Type B pancreatic cell (in vitro differentiated cells): ENCODE measurements around the gene KIF13A. TPM values are rescaled to one million over a fixed set of nuclear protein-coding genes. Genes with fewer than 3 reads are reported as not detected.
A peak's percentile ranks its signal among the peaks of the same experiment; 100 is the strongest.

Experiments
- DNase-seq: peaks from one replicate; pipeline ENCODE4 v3.0.0; 2021; ENCODE audit warnings: mixed read lengths; ENCODE audit not compliant: unreplicated experiment; ENCODE audit errors: extremely low spot score
- H3K27ac Mint-ChIP-seq: 2 replicates; pipeline ENCODE4 v1.8.0; 2021; ENCODE audit warnings: mild to moderate bottlenecking, mixed read lengths
- H3K27me3 Mint-ChIP-seq: 2 replicates; pipeline ENCODE4 v1.8.0; 2021; ENCODE audit warnings: mixed read lengths
- H3K36me3 Mint-ChIP-seq: 2 replicates; pipeline ENCODE4 v1.8.0; 2021; ENCODE audit warnings: mixed read lengths
- H3K4me1 Mint-ChIP-seq: one replicate; pipeline ENCODE4 v1.8.0; 2021; ENCODE audit warnings: mixed read lengths; ENCODE audit not compliant: unreplicated experiment
- H3K4me3 Mint-ChIP-seq: 2 replicates; pipeline ENCODE4 v1.8.0; 2021; ENCODE audit warnings: mild to moderate bottlenecking, mixed read lengths
- H3K9me3 Mint-ChIP-seq: 2 replicates; pipeline ENCODE4 v1.8.0; 2021; ENCODE audit warnings: mixed read lengths
- CTCF ChIP-seq: fragments of 200-600 bp; sonication (generic); conservative IDR thresholded peaks from 2 replicates; pipeline ENCODE4 v1.5.0; 2021; ENCODE audit warnings: antibody characterized with exemption, mild to moderate bottlenecking
- total RNA-seq: library from RNA; stranded (reverse); gene quantifications from 2 replicates; pipeline ENCODE4 v1.2.1, GENCODE V29; 2021; ENCODE audit warnings: low replicate concordance

Gene KIF13A
- total RNA-seq, 1 donor from 2014 or later = 36.9 TPM

GRCh38 chr6:18031189-18031588 lies 43.8 kb upstream of the KIF13A start:
- DNase-seq = no peak
- no peak overlapping the region for H3K27ac Mint-ChIP-seq
- H3K36me3 Mint-ChIP-seq = no peaks in the 10 kb centered on the region
- no peaks in the 10 kb centered on the region for H3K27me3 Mint-ChIP-seq
- H3K9me3 Mint-ChIP-seq = no peaks in the 10 kb centered on the region
- TF ChIP-seq CTCF = no peak
- H3K4me3 Mint-ChIP-seq = no peak overlapping the region
- no peaks in the 10 kb centered on the region for H3K4me1 Mint-ChIP-seq

GRCh38 chr6:18028332-18028731 lies 40.9 kb upstream of the KIF13A start:
- TF ChIP-seq CTCF = no peak
- no peak for DNase-seq
- H3K36me3 Mint-ChIP-seq = no peaks in the 10 kb centered on the region
- no peak overlapping the region for H3K4me3 Mint-ChIP-seq
- no peaks in the 10 kb centered on the region for H3K9me3 Mint-ChIP-seq
- peak overlapping the region; percentile 74 for H3K27ac Mint-ChIP-seq
- no peaks in the 10 kb centered on the region for H3K27me3 Mint-ChIP-seq
- peaks cover 4% of the 10 kb centered on the region for H3K4me1 Mint-ChIP-seq

- H3K4me1 Mint-ChIP-seq = peaks cover 15% of the 10 kb centered on the region
- no peak overlapping the region for H3K4me3 Mint-ChIP-seq
- no peak overlapping the region for H3K27ac Mint-ChIP-seq
- DNase-seq = peak; percentile 20
- no peaks in the 10 kb centered on the region for H3K9me3 Mint-ChIP-seq
- no peak for TF ChIP-seq CTCF
- H3K36me3 Mint-ChIP-seq = no peaks in the 10 kb centered on the region
- no peaks in the 10 kb centered on the region for H3K27me3 Mint-ChIP-seq
Observed at GRCh38 chr6:18025596-18025995, 38.2 kb upstream of the KIF13A start.

GRCh38 chr6:18024876-18025275 lies 37.4 kb upstream of the KIF13A start:
- Mint-ChIP-seq H3K9me3 (no peaks in the 10 kb centered on the region), H3K36me3 (no peaks in the 10 kb centered on the region), H3K27ac (no peak overlapping the region), H3K4me1 (peaks cover 15% of the 10 kb centered on the region), H3K27me3 (no peaks in the 10 kb centered on the region), H3K4me3 (no peak overlapping the region)
- no peak for TF ChIP-seq CTCF
- no peak for DNase-seq

GRCh38 chr6:18023891-18024290 lies 36.5 kb upstream of the KIF13A start:
- peak; percentile 25 for DNase-seq
- no peaks in the 10 kb centered on the region for H3K27me3 Mint-ChIP-seq
- H3K4me3 Mint-ChIP-seq = peak overlapping the region; percentile 14
- no peaks in the 10 kb centered on the region for H3K9me3 Mint-ChIP-seq
- no peaks in the 10 kb centered on the region for H3K36me3 Mint-ChIP-seq
- TF ChIP-seq CTCF = no peak
- peak overlapping the region; percentile 79 for H3K27ac Mint-ChIP-seq
- H3K4me1 Mint-ChIP-seq = peaks cover 15% of the 10 kb centered on the region
